A673 (cell line): Measurements from ENCODE around the gene DENND1A. TPM values are rescaled to one million over a fixed set of nuclear protein-coding genes. Genes with fewer than 3 reads are reported as not detected.

Experiments used
- BruUV-seq: library from RNA; stranded (reverse); fragments of 400-500 nt; replicated peaks from 2 replicates; lab custom pipeline; 2021; lab: Mats Ljungman, UMichigan
- CTCF ChIA-PET: fragments of 300-600 bp; sonication (Branson Sonifier 250); formaldehyde crosslinking; loops from one replicate; lab custom pipeline; 2022; ENCODE audit warnings: antibody characterized with exemption; lab: Charles Lee
- POLR2A ChIA-PET: fragments of 300-600 bp; sonication (Branson Sonifier 250); formaldehyde crosslinking; loops from one replicate; lab custom pipeline; 2022; ENCODE audit warnings: antibody characterized with exemption; ENCODE audit not compliant: low non-redundant PET; lab: Charles Lee
- DNase-seq: peaks from one replicate; pipeline ENCODE4 v3.0.0-alpha.2; 2015; ENCODE audit warnings: low spot score
- H3K27ac ChIP-seq: fragments of 200-600 bp; sonication (generic); 2 replicates; pipeline ENCODE4 v1.5.1; 2016; ENCODE audit warnings: mixed run types, low read depth, mild to moderate bottlenecking, mixed read lengths, antibody characterized with exemption, low read length; ENCODE audit not compliant: poor library complexity, severe bottlenecking
- H3K27me3 ChIP-seq: fragments of 200-600 bp; sonication (generic); replicated peaks from 2 replicates; pipeline ENCODE4 v1.6.1; 2017; ENCODE audit warnings: mixed run types, low read depth, mild to moderate bottlenecking, mixed read lengths, antibody characterized with exemption, low read length; ENCODE audit not compliant: insufficient read depth, poor library complexity
- H3K36me3 ChIP-seq: fragments of 200-600 bp; sonication (generic); 2 replicates; pipeline ENCODE4 v1.6.1; 2016; ENCODE audit warnings: mixed run types, mild to moderate bottlenecking, mixed read lengths, antibody characterized with exemption, low read length; ENCODE audit not compliant: insufficient read depth, poor library complexity, severe bottlenecking
- H3K4me1 ChIP-seq: fragments of 200-600 bp; sonication (generic); 2 replicates; pipeline ENCODE4 v1.6.1; 2017; ENCODE audit warnings: mixed run types, mild to moderate bottlenecking, mixed read lengths, antibody characterized with exemption, low read length; ENCODE audit not compliant: insufficient read depth, poor library complexity, severe bottlenecking
- H3K4me3 ChIP-seq: fragments of 200-600 bp; sonication (generic); 2 replicates; pipeline ENCODE4 v1.5.1; 2016; ENCODE audit warnings: low read depth, mixed run types, mild to moderate bottlenecking, mixed read lengths, low read length; ENCODE audit not compliant: poor library complexity, severe bottlenecking
- H3K9me3 ChIP-seq: fragments of 200-600 bp; sonication (generic); 2 replicates; pipeline ENCODE4 v1.6.1; 2016; ENCODE audit warnings: mixed run types, low read depth, mild to moderate bottlenecking, mixed read lengths, antibody characterized with exemption, low read length; ENCODE audit not compliant: poor library complexity, severe bottlenecking
- EZH2 ChIP-seq: fragments of 200-600 bp; sonication (generic); IDR thresholded peaks from 2 replicates; pipeline ENCODE4 v1.6.1; 2017; ENCODE audit warnings: borderline replicate concordance, low read depth, mild to moderate bottlenecking, mixed read lengths, antibody characterized with exemption, low read length; ENCODE audit not compliant: poor library complexity, severe bottlenecking
- intact Hi-C: fragments of 100-400 bp; cut with micrococcal nuclease; formaldehyde crosslinking; loops from one replicate; pipeline ENCODE4 v1.10.0; 2022; ENCODE audit not compliant: unreplicated experiment
- total RNA-seq: library from RNA; stranded (reverse); gene quantifications from 2 replicates; pipeline ENCODE4 v1.2.3, GENCODE V29; 2021
- TF ChIP-seq, protein P1 (sequence below): fragments of 300-800, 200-600 bp; sonication (generic); conservative IDR thresholded peaks from 2 replicates; pipeline ENCODE4 v1.5.1; 2017; ENCODE audit warnings: low read depth, mild to moderate bottlenecking, antibody characterized with exemption, low read length, moderate library complexity, mixed read lengths

DENND1A gene
- total RNA-seq, 1 experiment from 2014 or later, result 12.0 TPM

GRCh38 chr9:123642291-123643278, 287.3 kb downstream of the DENND1A start:
- CTCF ChIA-PET, result interaction anchor here (0.5 kb wide), 1 partner anchor 82 kb away, joined by 8 read pairs; no protein-coding TSS in a partner anchor

DNA sequence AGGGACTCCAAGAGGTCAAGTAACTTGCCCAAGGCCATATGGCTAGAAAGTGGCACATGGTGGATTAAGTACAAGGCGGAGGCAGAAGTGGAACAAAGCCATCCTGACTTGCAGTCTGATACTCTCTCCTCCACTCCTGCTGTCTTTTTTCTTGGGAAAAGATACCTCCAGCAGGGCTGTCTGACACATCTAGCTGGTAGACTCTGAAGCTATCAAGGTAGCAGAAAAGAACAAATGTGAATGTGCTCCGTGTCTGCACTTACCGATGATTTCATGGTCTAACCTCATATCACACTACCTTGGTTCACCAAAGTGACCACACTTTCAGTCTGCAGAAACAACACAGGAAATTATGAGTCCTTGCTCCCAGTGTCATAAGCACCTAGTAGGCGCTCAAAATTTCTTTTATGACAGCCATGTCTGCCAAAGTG, 289.1 kb downstream of the DENND1A start:
- intact Hi-C loops, result no loop called here
- Histone ChIP-seq H3K9me3 (no peaks in the 10 kb centered on the region), H3K27me3 (no peaks in the 10 kb centered on the region), H3K4me1 (peaks cover 8% of the 10 kb centered on the region), H3K36me3 (no peaks in the 10 kb centered on the region), H3K27ac (no peak overlapping the region), H3K4me3 (no peak overlapping the region)
- no TSS peak for BruUV-seq
- ChIA-PET POLR2A (no interaction called here), CTCF (no interaction called here)
- no peak for DNase-seq
- no peak for TF ChIP-seq EZH2
- TF ChIP-seq, protein P1, sequence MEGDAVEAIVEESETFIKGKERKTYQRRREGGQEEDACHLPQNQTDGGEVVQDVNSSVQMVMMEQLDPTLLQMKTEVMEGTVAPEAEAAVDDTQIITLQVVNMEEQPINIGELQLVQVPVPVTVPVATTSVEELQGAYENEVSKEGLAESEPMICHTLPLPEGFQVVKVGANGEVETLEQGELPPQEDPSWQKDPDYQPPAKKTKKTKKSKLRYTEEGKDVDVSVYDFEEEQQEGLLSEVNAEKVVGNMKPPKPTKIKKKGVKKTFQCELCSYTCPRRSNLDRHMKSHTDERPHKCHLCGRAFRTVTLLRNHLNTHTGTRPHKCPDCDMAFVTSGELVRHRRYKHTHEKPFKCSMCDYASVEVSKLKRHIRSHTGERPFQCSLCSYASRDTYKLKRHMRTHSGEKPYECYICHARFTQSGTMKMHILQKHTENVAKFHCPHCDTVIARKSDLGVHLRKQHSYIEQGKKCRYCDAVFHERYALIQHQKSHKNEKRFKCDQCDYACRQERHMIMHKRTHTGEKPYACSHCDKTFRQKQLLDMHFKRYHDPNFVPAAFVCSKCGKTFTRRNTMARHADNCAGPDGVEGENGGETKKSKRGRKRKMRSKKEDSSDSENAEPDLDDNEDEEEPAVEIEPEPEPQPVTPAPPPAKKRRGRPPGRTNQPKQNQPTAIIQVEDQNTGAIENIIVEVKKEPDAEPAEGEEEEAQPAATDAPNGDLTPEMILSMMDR, result no peak

More at GRCh38 chr9:123642291-123643278, 287.3 kb downstream of the DENND1A start:
- H3K4me3 ChIP-seq, result no peak overlapping the region
- no peaks in the 10 kb centered on the region for H3K27me3 ChIP-seq
- H3K9me3 ChIP-seq, result no peaks in the 10 kb centered on the region
- BruUV-seq, result no TSS peak
- H3K36me3 ChIP-seq, result no peaks in the 10 kb centered on the region
- peaks cover 8% of the 10 kb centered on the region for H3K4me1 ChIP-seq
- intact Hi-C loops, result no loop called here
- DNase-seq, result peak; percentile 63
- TF ChIP-seq, protein P1, result no peak
- TF ChIP-seq EZH2, result no peak
- no peak overlapping the region for H3K27ac ChIP-seq
- POLR2A ChIA-PET, result no interaction called here

DNA sequence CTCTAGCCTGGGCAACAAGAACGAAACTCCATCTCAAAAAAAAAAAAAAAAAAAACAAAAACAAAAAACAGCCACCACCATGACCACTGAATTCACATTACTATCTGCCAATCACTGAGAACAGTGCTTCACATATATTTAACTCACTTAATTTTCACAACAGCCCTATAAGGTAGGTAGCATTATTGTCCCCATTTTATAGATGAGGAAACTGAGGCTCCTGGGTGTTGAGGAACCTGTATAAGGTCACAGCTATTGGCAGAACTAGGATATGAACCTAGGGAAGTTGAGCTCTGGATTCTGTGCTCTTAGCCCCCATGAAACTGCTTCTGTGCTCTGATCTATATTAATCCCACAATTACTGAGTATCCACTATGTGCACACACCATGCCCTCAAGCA, 290.2 kb downstream of the DENND1A start:
- Histone ChIP-seq H3K27me3 (no peaks in the 10 kb centered on the region), H3K9me3 (no peaks in the 10 kb centered on the region), H3K36me3 (no peaks in the 10 kb centered on the region), H3K4me1 (peaks cover 8% of the 10 kb centered on the region), H3K4me3 (no peak overlapping the region), H3K27ac (no peak overlapping the region)
- no peak for TF ChIP-seq EZH2
- TF ChIP-seq, protein P1, result no peak
- ChIA-PET CTCF (no interaction called here), POLR2A (no interaction called here)
- no peak for DNase-seq
- BruUV-seq, result no TSS peak
- intact Hi-C loops, result no loop called here
